Ovary (tissue), 3 donors: ENCODE results near the gene EFNA3.

ENCODE experiments used
- CTCF ChIP-seq, 3 donors: fragments of 450-650 bp in 2 of 3; fragments of 200-600 bp in 1 of 3; IDR thresholded peaks; one replicate each; pipeline versions ENCODE4 v1.5.1 to v1.8.0; 2016 to 2022; ENCODE audit warnings: antibody characterized with exemption in 3 of 3, mild to moderate bottlenecking in 1 of 3
- EP300 ChIP-seq: sonication (generic); formaldehyde crosslinking; IDR thresholded peaks from one replicate; pipeline ENCODE4 v1.6.1; 2017; ENCODE audit warnings: antibody characterized with exemption
- POLR2A ChIP-seq: fragments of 450-650 bp; IDR thresholded peaks from one replicate; pipeline ENCODE4 v1.6.1; 2017; ENCODE audit warnings: antibody characterized with exemption, mild to moderate bottlenecking, moderate library complexity
- donor health status: DM: no; HTN: no; CAD: no.

- no peak for TF ChIP-seq CTCF (IDR thresholded peaks at IDR 0.05)
- TF ChIP-seq POLR2A: no peak
- TF ChIP-seq EP300: no peak
Observed at GRCh38 chr1:155034318-155035208, 44.1 kb upstream of the EFNA3 start.
